ENCODE measurements around the gene NACA2. TPM values are rescaled to one million over a fixed set of nuclear protein-coding genes. Genes with fewer than 3 reads are reported as not detected.
"Not testable (repeated sequence)": the region's sequence is repeated elsewhere in the genome, so short reads cannot be mapped to it uniquely, and the experiment has no call there.

Gene NACA2
- 0.81 TPM for polyA plus RNA-seq (2012; ENCODE audit: low read depth, missing spikeins)

DNA sequence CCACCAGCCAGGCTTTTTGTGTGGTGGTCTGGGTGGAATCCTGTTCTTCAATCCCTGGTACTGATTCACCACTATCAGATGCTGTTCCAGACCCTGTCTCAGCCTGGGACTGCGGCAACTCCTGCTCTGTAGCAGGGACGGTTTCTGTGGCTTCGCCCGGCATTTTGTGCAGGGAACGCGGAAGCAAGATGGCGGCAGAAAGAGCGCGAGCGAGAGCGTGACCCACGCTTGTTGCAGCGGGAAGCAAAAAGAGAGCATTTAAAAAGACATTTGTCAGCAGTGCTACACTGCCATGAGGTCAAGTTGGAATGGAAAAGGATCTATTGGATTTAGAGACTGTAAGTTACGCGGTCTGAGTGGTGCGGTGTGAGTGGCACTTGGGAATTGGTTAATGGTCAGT is at the start of gene NACA2:
TSS of gene NACA2 (minus strand) at position 202 of the 400 bp plus-strand sequence. CDS start at position 163, 39 bp downstream.
- TF ChIP-seq POLR2AphosphoS5 (IDR thresholded peaks at IDR 0.05; ENCODE audit: low read depth, low read length) (no peak), POLR2A (IDR thresholded peaks at IDR 0.05; ENCODE audit: low read depth, low read length) (no peak), TAF1 (IDR thresholded peaks at IDR 0.05; ENCODE audit: low read depth, low read length) (no peak), PAX5 (IDR thresholded peaks at IDR 0.05; ENCODE audit: insufficient read depth, low read length, severe bottlenecking) (no peak), POU2F2 (IDR thresholded peaks at IDR 0.05; ENCODE audit: low read depth, low read length) (no peak), SPI1 (IDR thresholded peaks at IDR 0.05; ENCODE audit: low read depth, low read length) (no peak)
- FAIRE-seq (no peak), DNase-seq (ENCODE audit: insufficient read length, low spot score) (no peak)

DNA sequence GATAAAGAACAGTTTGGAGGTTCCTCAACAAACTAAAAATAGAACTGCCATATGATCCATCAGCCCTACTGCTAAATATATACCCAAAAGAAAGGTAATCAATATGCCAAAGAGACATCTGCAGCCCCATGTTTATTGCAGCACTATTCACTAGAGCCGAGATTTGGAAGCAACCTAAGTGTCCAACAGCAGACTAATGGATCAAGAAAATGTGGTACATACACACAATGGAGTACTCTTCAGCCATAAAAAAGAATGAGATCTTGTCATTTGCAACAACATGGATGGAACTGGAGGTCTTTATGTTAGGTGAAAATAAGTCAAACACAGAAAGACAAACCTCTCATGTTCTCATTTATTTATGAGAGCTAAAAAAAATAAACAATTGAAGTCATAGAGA is 48.8 kb upstream of the NACA2 start:
- FAIRE-seq: no peak
- TF ChIP-seq TAF1 (IDR thresholded peaks at IDR 0.05; ENCODE audit: low read depth, low read length) (no peak), POLR2A (IDR thresholded peaks at IDR 0.05; ENCODE audit: low read depth, low read length) (no peak), PAX5 (IDR thresholded peaks at IDR 0.05; ENCODE audit: insufficient read depth, low read length, severe bottlenecking) (no peak), POLR2AphosphoS5 (IDR thresholded peaks at IDR 0.05; ENCODE audit: low read depth, low read length) (no peak), POU2F2 (IDR thresholded peaks at IDR 0.05; ENCODE audit: low read depth, low read length) (no peak), SPI1 (IDR thresholded peaks at IDR 0.05; ENCODE audit: low read depth, low read length) (no peak)
- DNase-seq (ENCODE audit: insufficient read length, low spot score): no peak

DNA sequence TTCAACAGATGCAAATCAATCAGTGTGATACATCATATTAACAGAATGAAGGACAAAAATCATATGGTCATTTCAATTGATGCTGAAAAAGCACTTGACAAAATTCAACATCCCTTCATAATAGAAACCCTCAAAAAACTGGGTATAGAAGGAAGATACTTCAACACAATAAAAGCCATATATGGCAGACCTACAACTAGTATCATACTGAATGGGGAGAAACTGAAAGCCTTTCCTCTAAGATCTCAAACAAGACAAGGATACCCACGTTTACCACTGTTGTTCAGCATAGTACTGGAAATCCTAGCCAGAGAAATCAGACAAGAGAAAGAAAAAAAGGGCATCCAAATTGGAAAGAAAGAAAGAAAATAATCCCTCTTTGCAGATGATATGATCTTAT is 47.1 kb upstream of the NACA2 start:
- TF ChIP-seq SPI1 (IDR thresholded peaks at IDR 0.05; ENCODE audit: low read depth, low read length) (no peak), TAF1 (IDR thresholded peaks at IDR 0.05; ENCODE audit: low read depth, low read length) (no peak), PAX5 (IDR thresholded peaks at IDR 0.05; ENCODE audit: insufficient read depth, low read length, severe bottlenecking) (no peak), POLR2A (IDR thresholded peaks at IDR 0.05; ENCODE audit: low read depth, low read length) (no peak), POU2F2 (IDR thresholded peaks at IDR 0.05; ENCODE audit: low read depth, low read length) (no peak), POLR2AphosphoS5 (IDR thresholded peaks at IDR 0.05; ENCODE audit: low read depth, low read length) (no peak)
- DNase-seq (ENCODE audit: insufficient read length, low spot score) (no peak), FAIRE-seq (no peak)

DNA sequence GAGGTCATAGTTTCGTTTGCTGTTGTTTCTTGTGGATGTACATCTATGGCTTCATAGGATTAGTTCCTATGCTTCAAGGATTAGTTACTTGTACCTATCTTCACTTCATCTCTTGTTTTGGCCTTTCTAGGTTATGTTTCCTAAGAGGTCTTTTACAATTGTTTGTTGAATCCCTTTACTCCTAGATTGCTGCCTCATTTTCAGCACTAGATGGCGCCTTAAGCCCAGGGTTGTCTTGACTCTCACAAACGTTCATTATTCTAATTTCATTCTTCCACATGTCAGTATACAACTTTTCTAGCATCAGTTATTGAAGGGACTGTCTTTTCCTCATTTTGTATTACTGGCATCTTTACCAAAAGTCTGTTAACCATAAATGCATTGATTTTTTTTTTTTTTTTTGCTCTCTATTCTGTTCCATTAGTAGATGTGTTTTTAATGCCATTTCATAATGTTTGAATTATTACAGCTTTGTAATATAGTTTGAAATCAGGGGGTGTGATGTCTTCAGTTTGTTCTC is 45.0 kb upstream of the NACA2 start:
- DNase-seq (ENCODE audit: insufficient read length, low spot score) (no peak), FAIRE-seq (peak; percentile 96)
- no peak for TF ChIP-seq POLR2AphosphoS5 (IDR thresholded peaks at IDR 0.05; ENCODE audit: low read depth, low read length)
- TF ChIP-seq POLR2A (IDR thresholded peaks at IDR 0.05; ENCODE audit: low read depth, low read length): no peak
- no peak for TF ChIP-seq PAX5 (IDR thresholded peaks at IDR 0.05; ENCODE audit: insufficient read depth, low read length, severe bottlenecking)

DNA sequence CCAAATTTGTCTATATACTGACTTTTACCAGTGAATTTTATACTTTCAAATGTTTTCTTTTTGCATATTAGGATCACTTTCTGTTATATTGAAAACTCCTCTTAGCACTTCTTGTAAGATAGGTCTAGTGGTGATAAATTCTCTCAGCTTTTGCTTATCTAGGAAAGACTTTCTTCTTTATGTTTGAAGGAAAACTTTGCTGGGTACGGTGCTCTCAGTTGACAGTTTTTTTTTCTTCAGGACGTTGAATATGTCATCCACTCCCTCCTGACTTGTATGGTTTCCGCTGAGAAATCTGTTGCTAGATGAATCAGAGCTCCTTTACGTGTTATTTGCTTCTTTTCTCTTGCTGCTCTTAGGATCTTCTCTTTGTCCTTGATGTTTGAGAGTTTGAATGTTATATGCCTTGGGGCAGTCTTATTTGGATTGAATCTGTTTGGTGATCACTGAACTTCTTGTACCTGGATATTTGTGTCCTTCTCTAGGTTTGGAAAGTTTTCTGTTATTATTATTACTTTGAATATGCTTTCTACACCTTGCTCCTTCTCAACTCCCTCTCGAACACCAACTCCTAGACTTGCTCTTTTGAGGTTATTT is 44.0 kb upstream of the NACA2 start:
- no peak for TF ChIP-seq POU2F2 (IDR thresholded peaks at IDR 0.05; ENCODE audit: low read depth, low read length)
- TF ChIP-seq SPI1 (IDR thresholded peaks at IDR 0.05; ENCODE audit: low read depth, low read length): no peak
- TF ChIP-seq POLR2A (IDR thresholded peaks at IDR 0.05; ENCODE audit: low read depth, low read length): no peak
- no peak for TF ChIP-seq POLR2AphosphoS5 (IDR thresholded peaks at IDR 0.05; ENCODE audit: low read depth, low read length)
- no peak for TF ChIP-seq PAX5 (IDR thresholded peaks at IDR 0.05; ENCODE audit: insufficient read depth, low read length, severe bottlenecking)
- FAIRE-seq: no peak
- no peak for DNase-seq (ENCODE audit: insufficient read length, low spot score)

DNA sequence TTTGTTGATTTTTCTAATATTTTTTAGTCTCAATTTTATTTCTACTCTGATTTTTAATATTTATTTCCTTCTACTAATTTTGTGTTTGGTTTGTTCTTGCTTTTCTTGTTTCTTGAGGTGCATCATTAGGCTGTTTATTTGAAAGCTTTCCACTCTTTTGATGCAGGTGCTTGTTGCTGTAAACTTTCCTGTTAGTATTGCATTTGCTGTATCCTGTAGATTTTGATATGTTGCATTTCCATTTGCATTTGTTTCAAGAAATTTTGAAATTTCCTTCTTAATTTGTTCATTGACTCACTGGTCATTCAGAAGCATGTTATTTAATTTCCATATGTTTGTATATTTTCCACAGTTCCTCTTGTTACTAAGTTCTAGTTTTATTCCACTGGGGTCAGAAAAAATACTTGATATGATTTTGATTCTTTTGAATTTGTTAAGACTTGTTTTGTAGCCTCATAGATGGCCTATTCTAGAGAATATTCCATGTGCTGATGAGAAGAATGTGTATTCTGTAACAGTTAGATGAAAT is 43.1 kb upstream of the NACA2 start:
- FAIRE-seq: no peak
- no peak for TF ChIP-seq POLR2A (IDR thresholded peaks at IDR 0.05; ENCODE audit: low read depth, low read length)
- no peak for TF ChIP-seq TAF1 (IDR thresholded peaks at IDR 0.05; ENCODE audit: low read depth, low read length)
- TF ChIP-seq SPI1 (IDR thresholded peaks at IDR 0.05; ENCODE audit: low read depth, low read length): no peak
- TF ChIP-seq POU2F2 (IDR thresholded peaks at IDR 0.05; ENCODE audit: low read depth, low read length): no peak
- no peak for TF ChIP-seq POLR2AphosphoS5 (IDR thresholded peaks at IDR 0.05; ENCODE audit: low read depth, low read length)
- TF ChIP-seq PAX5 (IDR thresholded peaks at IDR 0.05; ENCODE audit: insufficient read depth, low read length, severe bottlenecking): no peak

DNA sequence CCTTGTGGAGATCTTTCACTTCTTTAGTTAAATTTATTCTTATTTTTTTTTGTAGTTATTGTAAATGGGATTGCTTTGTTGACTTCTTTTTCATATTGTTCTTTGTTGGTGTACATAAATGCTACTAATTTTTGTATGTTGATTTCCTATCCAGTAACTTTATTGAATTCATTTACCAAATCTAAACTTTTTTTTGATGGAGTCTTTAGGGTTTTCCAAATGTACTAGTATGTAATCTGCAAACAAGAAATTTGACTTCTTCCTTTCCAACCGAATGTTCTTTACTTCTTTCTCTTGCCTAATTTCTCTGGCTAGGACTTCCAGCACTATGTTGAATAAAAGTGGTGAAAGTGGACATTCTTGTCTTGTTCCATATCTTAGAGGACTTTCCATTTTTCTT is 41.8 kb upstream of the NACA2 start:
- FAIRE-seq (no peak), DNase-seq (ENCODE audit: insufficient read length, low spot score) (no peak)

More for the DNA sequence above, 43.1 kb upstream of the NACA2 start:
- DNase-seq (ENCODE audit: insufficient read length, low spot score): no peak

DNA sequence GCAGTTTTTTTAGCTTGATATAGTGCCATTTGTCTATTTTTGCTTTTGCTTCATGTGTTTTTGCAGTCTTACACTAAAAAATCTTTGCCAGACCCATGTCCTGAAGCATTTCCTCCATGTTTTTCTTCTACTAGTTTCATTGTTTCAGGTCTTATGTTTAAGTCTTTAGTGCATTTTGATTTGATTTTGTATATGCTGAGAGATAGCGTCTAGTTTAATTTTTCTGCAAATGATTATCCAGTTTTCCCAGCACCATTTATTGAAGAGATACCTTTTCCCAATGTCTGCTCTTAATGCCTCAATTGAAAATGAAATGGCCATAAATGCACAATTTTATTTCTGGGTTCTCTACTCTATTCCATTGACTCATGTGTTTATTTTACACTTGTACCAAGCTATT is 40.8 kb upstream of the NACA2 start:
- TF ChIP-seq POLR2AphosphoS5 (IDR thresholded peaks at IDR 0.05; ENCODE audit: low read depth, low read length): no peak
- TF ChIP-seq POU2F2 (IDR thresholded peaks at IDR 0.05; ENCODE audit: low read depth, low read length): no peak
- no peak for TF ChIP-seq POLR2A (IDR thresholded peaks at IDR 0.05; ENCODE audit: low read depth, low read length)
- no peak for TF ChIP-seq PAX5 (IDR thresholded peaks at IDR 0.05; ENCODE audit: insufficient read depth, low read length, severe bottlenecking)
- TF ChIP-seq TAF1 (IDR thresholded peaks at IDR 0.05; ENCODE audit: low read depth, low read length): no peak
- TF ChIP-seq SPI1 (IDR thresholded peaks at IDR 0.05; ENCODE audit: low read depth, low read length): no peak
- DNase-seq (ENCODE audit: insufficient read length, low spot score) (no peak), FAIRE-seq (no peak)

More for the DNA sequence above, 41.8 kb upstream of the NACA2 start:
- TF ChIP-seq POLR2AphosphoS5 (IDR thresholded peaks at IDR 0.05; ENCODE audit: low read depth, low read length) (no peak), POU2F2 (IDR thresholded peaks at IDR 0.05; ENCODE audit: low read depth, low read length) (no peak)

DNA sequence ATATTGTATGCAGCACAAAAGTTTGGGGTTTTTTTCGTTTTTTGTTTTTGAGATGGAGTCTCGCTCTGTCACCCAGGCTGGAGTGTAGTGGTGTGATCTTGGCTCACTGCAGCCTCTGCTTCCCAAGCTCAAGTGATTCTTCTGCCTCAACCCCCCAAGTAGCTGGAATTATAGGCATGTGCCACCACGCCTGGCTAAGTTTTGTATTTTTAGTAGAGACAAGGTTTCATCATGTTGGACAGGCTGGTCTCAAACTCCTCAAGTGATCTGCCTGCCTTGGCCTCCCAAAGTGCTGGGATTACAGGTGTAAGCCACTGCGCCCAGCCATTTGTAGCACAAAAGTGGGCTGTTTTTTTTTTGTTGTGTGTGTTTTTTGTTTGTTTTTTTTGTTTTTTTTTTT is 37.1 kb upstream of the NACA2 start:
- not testable (repeated sequence) for FAIRE-seq; DNase-seq (ENCODE audit: insufficient read length, low spot score)

DNA sequence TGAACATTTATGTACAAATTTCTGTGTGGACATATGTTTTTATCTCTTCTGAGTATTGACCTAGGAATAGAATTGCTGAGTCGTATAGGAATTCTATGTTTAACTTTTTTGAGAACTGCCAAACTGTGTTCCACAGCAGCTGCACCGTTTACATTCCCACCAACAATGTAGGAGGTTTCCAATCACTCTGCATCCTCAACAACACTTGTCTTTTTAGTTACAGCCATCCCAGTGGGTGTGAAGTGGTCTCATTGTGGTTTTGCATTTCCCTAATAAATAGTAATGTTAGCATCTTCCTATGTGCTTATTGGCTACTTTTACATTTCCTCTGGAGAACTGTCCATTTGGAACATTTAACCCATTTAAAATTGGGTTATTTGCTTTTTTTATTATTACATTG is 36.6 kb upstream of the NACA2 start:
- FAIRE-seq: no peak
- TF ChIP-seq POLR2AphosphoS5 (IDR thresholded peaks at IDR 0.05; ENCODE audit: low read depth, low read length) (no peak), TAF1 (IDR thresholded peaks at IDR 0.05; ENCODE audit: low read depth, low read length) (no peak), PAX5 (IDR thresholded peaks at IDR 0.05; ENCODE audit: insufficient read depth, low read length, severe bottlenecking) (no peak), POLR2A (IDR thresholded peaks at IDR 0.05; ENCODE audit: low read depth, low read length) (no peak)
- no peak for DNase-seq (ENCODE audit: insufficient read length, low spot score)
